HEK293T (cell line): ENCODE measurements around the gene PHB1.
A peak's percentile ranks its signal among the peaks of the same experiment; 100 is the strongest.

ENCODE experiments used
- CTCF ChIA-PET: fragments of 350-600 bp; formaldehyde crosslinking; extraction: SDS; loops from one replicate; lab custom pipeline; 2021; ENCODE audit warnings: antibody characterized with exemption, inconsistent platforms; lab: Yijun Ruan, JAX
- POLR2A ChIA-PET: fragments of 350-600 bp; formaldehyde crosslinking; extraction: SDS; loops from one replicate; lab custom pipeline; 2020; ENCODE audit warnings: antibody characterized with exemption, inconsistent platforms; lab: Yijun Ruan, JAX
- DNase-seq: peaks from one replicate; pipeline ENCODE4 v3.0.0; 2012; ENCODE audit warnings: mixed read lengths; ENCODE audit errors: extremely low spot score
- ARNT ChIP-seq: fragments of 450-650 bp; IDR thresholded peaks from 2 replicates; pipeline ENCODE4 v1.6.1; 2017; ENCODE audit warnings: mild to moderate bottlenecking
- BHLHE40 ChIP-seq: fragments of 450-650 bp; IDR thresholded peaks from 2 replicates; pipeline ENCODE4 v1.6.1; 2016; ENCODE audit warnings: mild to moderate bottlenecking, moderate library complexity, borderline replicate concordance
- CTBP1 ChIP-seq: fragments of 450-650 bp; IDR thresholded peaks from 2 replicates; pipeline ENCODE4 v1.6.1; 2016; ENCODE audit warnings: borderline replicate concordance
- ELF4 ChIP-seq: fragments of 450-650 bp; IDR thresholded peaks from 2 replicates; pipeline ENCODE4 v1.6.1; 2017; ENCODE audit warnings: antibody characterized with exemption
- FOXA1 ChIP-seq: fragments of 450-650 bp; IDR thresholded peaks from 2 replicates; pipeline ENCODE4 v1.6.1; 2016; ENCODE audit warnings: mild to moderate bottlenecking
- L3MBTL2 ChIP-seq: fragments of 450-650 bp; conservative IDR thresholded peaks from 2 replicates; pipeline ENCODE4 v1.6.1; 2016; ENCODE audit warnings: mild to moderate bottlenecking
- LEF1 ChIP-seq: fragments of 450-650 bp; IDR thresholded peaks from 2 replicates; pipeline ENCODE4 v1.6.1; 2017; ENCODE audit warnings: mild to moderate bottlenecking, borderline replicate concordance
- NFRKB ChIP-seq: fragments of 450-650 bp; IDR thresholded peaks from 2 replicates; pipeline ENCODE4 v1.6.1; 2016; ENCODE audit warnings: mild to moderate bottlenecking, moderate library complexity
- SUZ12 ChIP-seq: fragments of 450-650 bp; IDR thresholded peaks from 2 replicates; pipeline ENCODE4 v1.6.1; 2016; ENCODE audit warnings: mild to moderate bottlenecking
- ZNF384 ChIP-seq: fragments of 450-650 bp; IDR thresholded peaks from 2 replicates; pipeline ENCODE4 v1.6.1; 2016
- TF ChIP-seq, protein P1 (sequence below): fragments of 450-650 bp; IDR thresholded peaks from 2 replicates; pipeline ENCODE4 v1.6.1; 2016

Gene PHB1

DNA sequence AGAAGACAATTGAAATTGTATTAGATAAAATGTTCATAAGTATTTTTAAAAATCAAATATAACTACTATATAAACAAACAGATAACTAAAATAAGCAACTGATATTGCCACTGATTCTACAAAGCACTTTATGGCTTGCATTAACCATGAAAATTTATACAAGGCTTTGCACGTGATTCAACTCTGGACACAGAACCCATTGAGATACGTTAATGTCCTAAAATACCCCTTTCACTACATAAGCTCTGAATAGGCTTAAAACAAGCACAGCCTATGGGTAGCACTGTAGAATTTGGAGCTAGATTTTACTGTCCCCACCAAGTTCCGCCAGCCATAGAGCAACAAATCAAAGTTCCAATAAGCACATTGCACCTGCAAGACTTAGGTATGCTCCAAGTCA lies 57.2 kb downstream of the PHB1 start:
- CTCF ChIA-PET: interaction anchor here (1.0 kb wide), 1 partner anchor 42 kb away, joined by 3 read pairs; no protein-coding TSS in a partner anchor
- POLR2A ChIA-PET: interaction anchor here (0.9 kb wide), 1 partner anchor 15 kb away, joined by 3 read pairs; no protein-coding TSS in a partner anchor

DNA sequence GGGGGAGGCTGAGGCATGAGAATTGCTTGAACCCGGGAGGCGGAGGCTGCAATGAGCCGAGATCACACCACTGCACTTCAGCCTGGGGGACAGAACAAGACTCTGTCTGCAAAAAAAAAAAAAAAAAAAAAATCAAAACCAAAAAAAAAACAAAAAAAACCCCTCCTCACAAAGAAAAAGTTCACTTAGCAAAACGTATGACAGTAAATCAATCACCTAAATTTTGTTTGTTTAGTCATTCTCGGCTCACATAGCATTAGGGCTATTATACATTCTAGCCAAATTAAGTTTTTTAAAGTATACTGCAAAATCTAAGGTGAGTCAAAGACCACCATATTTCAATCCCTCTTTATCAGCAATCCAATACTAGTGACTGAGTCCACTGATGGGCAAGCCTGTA lies 58.4 kb downstream of the PHB1 start:
- ChIA-PET POLR2A (no interaction called here), CTCF (interaction anchor here (1.0 kb wide), 1 partner anchor 41 kb away, joined by 3 read pairs; no protein-coding TSS in a partner anchor)
- TF ChIP-seq ZNF384 (peak; percentile 67), CTBP1 (no peak)
- TF ChIP-seq, protein P1, sequence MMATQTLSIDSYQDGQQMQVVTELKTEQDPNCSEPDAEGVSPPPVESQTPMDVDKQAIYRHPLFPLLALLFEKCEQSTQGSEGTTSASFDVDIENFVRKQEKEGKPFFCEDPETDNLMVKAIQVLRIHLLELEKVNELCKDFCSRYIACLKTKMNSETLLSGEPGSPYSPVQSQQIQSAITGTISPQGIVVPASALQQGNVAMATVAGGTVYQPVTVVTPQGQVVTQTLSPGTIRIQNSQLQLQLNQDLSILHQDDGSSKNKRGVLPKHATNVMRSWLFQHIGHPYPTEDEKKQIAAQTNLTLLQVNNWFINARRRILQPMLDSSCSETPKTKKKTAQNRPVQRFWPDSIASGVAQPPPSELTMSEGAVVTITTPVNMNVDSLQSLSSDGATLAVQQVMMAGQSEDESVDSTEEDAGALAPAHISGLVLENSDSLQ: peak; percentile 65
- DNase-seq: no peak

More for the DNA sequence above, 57.2 kb downstream of the PHB1 start:
- TF ChIP-seq L3MBTL2: no peak
- TF ChIP-seq ARNT: no peak
- no peak for TF ChIP-seq BHLHE40
- TF ChIP-seq NFRKB: no peak
- no peak for TF ChIP-seq FOXA1
- no peak for TF ChIP-seq ELF4
- TF ChIP-seq LEF1: no peak
- no peak for TF ChIP-seq SUZ12
- TF ChIP-seq, protein P1: no peak
- DNase-seq: no peak
